GDM1 (cell line): ENCODE data around the gene SPTBN4.

Source experiments
- DNase-seq: peaks from one replicate; lab custom pipeline; 2025; lab: John Stamatoyannopoulos, UW

SPTBN4 gene

GRCh38 chr19:40565910-40566495 lies 99.2 kb downstream of the SPTBN4 start:
- no peak for DNase-seq

- no peak for DNase-seq
Measured at GRCh38 chr19:40567040-40567749, 100.4 kb downstream of the SPTBN4 start.

DNA sequence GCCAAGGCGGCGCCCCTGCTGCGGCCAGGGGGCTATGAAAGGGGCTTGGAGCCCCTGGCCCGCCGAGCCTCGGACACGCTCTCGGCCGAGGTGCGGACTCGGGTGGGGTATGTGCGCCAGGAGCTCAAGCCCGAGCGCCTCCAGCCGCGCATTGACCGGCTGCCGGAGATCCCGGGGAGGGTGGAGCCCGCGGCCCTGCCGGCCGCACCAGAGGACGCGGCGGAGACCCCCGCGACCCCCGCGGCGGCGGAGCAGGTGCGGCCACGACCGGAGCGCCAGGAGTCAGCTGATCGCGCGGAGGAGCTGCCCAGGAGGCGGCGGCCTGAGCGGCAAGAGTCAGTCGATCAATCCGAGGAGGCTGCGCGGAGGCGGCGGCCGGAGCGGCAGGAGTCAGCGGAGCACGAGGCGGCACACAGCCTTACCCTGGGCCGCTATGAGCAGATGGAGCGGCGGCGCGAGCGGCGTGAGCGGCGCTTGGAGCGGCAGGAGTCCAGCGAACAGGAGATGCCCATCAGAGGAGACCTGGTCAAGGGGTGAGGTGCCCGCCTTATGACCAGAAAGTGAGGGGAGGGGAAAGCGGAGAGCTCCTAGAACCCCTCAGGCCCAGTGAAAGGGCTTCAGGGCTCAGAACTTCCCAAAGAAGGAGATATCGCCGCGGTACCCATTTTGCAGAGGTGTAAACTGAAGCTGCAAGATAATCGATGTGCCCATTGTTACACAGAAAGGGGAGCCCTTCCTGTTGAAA lies 101.1 kb downstream of the SPTBN4 start:
- DNase-seq, result no peak

DNA sequence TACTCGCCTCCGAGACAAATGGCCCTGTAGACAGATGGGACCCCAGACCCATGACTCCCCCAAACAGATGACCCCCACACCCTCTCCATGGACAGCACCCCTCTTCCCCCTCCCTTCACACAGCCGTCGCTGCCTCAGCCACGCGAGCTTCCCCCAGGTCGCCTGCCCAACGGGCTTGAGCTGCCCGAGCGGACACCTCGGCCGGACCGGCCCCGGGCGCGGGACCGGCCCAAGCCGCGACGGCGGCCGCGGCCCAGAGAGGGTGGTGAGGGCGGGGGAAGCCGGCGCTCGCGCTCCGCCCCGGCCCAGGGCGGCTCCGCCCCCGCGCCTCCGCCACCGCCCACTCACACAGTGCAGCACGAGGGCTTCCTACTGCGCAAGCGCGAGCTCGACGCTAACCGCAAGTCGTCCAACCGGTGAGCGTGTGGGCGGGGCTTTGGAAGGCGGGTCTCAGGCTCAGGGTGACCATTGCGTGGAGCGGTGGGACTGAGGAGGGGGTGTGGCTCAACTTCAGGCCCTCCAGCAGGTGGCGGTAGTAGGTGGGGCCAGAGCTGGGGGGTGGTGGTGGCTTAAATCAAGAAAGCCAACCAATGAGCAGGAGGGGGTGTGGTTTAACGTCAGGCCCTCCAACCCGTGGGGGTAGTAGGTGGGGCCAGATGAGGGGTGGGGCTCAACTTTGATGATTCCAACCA lies 103.7 kb downstream of the SPTBN4 start:
- DNase-seq, result peak; percentile 100

DNA sequence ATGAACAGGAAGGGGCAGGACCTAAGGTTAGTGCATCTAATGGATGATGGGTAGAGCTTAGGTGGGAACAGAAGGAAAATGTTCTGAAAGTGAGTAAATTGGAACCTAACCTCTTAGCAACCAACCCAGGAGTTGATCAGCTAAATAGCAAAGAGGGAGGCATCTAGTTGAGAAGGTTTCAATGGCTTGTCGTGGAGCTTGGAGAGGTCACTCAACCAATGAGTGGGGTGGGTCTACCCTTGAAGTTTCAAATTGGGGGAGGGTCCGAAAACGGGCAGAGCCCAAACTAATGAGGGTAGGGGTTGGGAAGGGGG lies 104.2 kb downstream of the SPTBN4 start:
- DNase-seq, result no peak

GRCh38 chr19:40571831-40572495 lies 105.2 kb downstream of the SPTBN4 start:
- DNase-seq, result no peak

DNA sequence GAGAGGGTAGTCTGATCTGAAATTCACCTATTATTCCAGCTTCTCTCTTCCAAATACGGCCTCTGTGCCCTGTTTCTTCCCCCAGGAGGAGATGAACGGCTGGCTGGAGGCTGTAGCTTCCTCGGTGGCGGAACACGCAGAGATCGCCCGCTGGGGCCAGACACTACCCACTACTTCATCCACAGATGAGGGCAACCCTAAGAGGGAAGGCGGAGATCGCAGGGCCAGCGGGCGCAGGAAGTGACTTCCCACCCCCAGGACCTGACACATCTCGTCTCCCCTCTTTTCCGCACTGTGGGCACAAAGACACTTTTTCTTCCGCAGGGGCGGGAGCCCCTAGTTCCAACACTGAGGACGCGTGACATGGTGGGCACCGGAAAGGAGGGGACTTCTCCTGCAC lies 108.5 kb downstream of the SPTBN4 start:
- DNase-seq, result no peak

- no peak for DNase-seq
Measured at GRCh38 chr19:40576151-40576584, 109.4 kb downstream of the SPTBN4 start.

- DNase-seq, result peak; percentile 92
Measured at GRCh38 chr19:40576585-40577451, 110.0 kb downstream of the SPTBN4 start, which contains the start of gene SHKBP1. TSS of gene SHKBP1 (plus strand) at chr19:40576873. CDS start at chr19:40576900, 27 bp downstream.

- DNase-seq, result peak; percentile 21
Measured at GRCh38 chr19:40578442-40578908, 111.7 kb downstream of the SPTBN4 start.

DNA sequence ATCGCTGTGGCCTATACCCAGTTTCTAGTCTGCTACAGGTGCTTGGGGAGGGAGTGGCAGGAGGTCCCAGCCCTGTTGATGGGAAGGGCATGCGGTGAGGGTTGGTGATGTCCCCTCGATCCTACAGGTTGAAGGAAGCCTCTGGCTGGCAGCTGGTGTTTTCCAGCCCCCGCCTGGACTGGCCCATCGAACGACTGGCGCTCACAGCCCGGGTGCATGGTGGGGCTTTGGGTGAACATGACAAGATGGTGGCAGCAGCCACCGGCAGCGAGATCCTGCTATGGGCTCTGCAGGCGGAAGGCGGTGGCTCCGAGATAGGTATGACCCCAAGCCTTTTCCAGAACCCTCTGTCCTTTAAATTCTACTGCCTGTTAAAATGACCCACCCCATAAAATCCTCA lies 113.8 kb downstream of the SPTBN4 start:
- no peak for DNase-seq

- no peak for DNase-seq
Measured at GRCh38 chr19:40581531-40581930, 114.7 kb downstream of the SPTBN4 start.

DNA sequence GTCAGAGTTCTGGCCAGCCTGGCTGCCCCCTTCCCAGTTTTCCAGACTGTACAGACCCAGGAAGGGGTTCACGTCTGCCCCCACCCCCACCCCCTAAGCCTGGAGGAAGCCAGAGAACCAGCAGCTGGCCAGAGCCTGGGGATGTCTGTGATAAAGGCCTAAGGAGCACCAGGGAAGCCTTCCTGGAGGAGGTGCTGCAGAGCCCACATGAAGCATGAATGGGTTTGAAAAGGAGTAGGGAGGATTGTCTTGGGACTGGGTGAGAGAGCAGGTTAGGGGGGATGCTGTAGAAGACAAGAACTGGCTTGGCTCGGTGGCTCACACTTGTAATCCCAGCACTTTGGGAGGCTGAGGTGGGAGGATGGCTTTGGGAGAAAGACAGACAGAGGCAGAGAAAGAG lies 115.7 kb downstream of the SPTBN4 start:
- no peak for DNase-seq

DNA sequence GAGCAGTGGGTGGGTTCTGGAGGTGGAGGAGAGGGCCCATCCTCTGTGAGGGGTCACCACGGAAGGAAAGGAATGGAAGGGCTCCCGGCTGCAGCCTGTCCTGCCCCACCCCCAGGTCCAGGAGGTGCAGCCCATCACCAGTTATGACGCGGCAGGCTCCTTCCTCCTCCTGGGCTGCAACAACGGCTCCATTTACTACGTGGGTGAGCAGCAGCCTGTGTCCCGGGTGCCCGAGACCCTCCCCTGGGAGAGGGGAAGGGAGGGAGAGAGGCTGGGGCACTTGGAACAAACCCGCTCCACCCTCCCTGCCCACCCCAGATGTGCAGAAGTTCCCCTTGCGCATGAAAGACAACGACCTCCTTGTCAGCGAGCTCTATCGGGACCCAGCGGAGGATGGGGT lies 116.5 kb downstream of the SPTBN4 start:
- DNase-seq, result no peak

GRCh38 chr19:40584007-40584406 lies 117.2 kb downstream of the SPTBN4 start:
- DNase-seq, result no peak

- DNase-seq, result no peak
Measured at GRCh38 chr19:40585241-40585981, 118.6 kb downstream of the SPTBN4 start.

GRCh38 chr19:40585982-40586422 lies 119.2 kb downstream of the SPTBN4 start:
- no peak for DNase-seq

GRCh38 chr19:40586611-40587010 lies 119.8 kb downstream of the SPTBN4 start:
- DNase-seq, result no peak

GRCh38 chr19:40588110-40588854 lies 121.5 kb downstream of the SPTBN4 start:
- DNase-seq, result no peak
